DND-41 (cell line): ENCODE measurements around the gene DTNBP1.

ENCODE experiments used
- CTCF ChIP-seq: IDR thresholded peaks from 2 replicates; pipeline ENCODE4 v1.5.1; 2012; ENCODE audit warnings: borderline replicate concordance, low read length, moderate library complexity, mild to moderate bottlenecking; ENCODE audit not compliant: poor library complexity, severe bottlenecking; ENCODE audit errors: extremely low read depth
- EZH2 ChIP-seq: IDR thresholded peaks from 3 replicates; pipeline ENCODE4 v1.6.1; 2012; ENCODE audit warnings: borderline replicate concordance, low read depth, mild to moderate bottlenecking, moderate library complexity, low read length, inconsistent platforms; ENCODE audit not compliant: severe bottlenecking

- TF ChIP-seq CTCF (no peak), EZH2 (no peak)
Measured at GRCh38 chr6:15607603-15608002, 55.2 kb downstream of the DTNBP1 start.
